Immature natural killer cell (primary cell): ENCODE data around the gene INTU. TPM values are rescaled to one million over a fixed set of nuclear protein-coding genes. Genes with fewer than 3 reads are reported as not detected.

ENCODE experiments used
- polyA plus RNA-seq, 3 donors: library from polyadenylated mRNA; unstranded; fragments of 300-500 nt; fragmentation: Illumina TruSeq; gene quantifications; one replicate each; pipeline ENCODE4 v1.2.3, GENCODE V29; 2021

Gene INTU
- polyA plus RNA-seq, 3 donors from 2014 or later: 0.21 TPM; not detected in 2

Other genes with a start within 250 kb of the INTU start
- not detected for gene SLC25A31, start 97.4 kb downstream of the INTU start, polyA plus RNA-seq
- gene HSPA4L, start 149.4 kb downstream of the INTU start, polyA plus RNA-seq: not detected
- 1 to 10 TPM; 2.0 to 3.9 (median 2.9) TPM for gene PLK4, start 247.9 kb downstream of the INTU start, polyA plus RNA-seq